SKM-1 (cell line): ENCODE results near the gene ADAM12.
"Not testable (repeated sequence)": the region's sequence is repeated elsewhere in the genome, so short reads cannot be mapped to it uniquely, and the experiment has no call there.

ENCODE experiments used
- DNase-seq: peaks from one replicate; lab custom pipeline; 2025; ENCODE audit not compliant: unreplicated experiment; lab: John Stamatoyannopoulos, UW

The ADAM12 gene

GRCh38 chr10:126374435-126374834 is 13.8 kb downstream of the ADAM12 start:
- no peak for DNase-seq

GRCh38 chr10:126373972-126374371 is 14.3 kb downstream of the ADAM12 start:
- no peak for DNase-seq

GRCh38 chr10:126373147-126373546 is 15.1 kb downstream of the ADAM12 start:
- DNase-seq, result no peak

GRCh38 chr10:126372396-126372795 is 15.9 kb downstream of the ADAM12 start:
- DNase-seq, result no peak

GRCh38 chr10:126369125-126369710 is 19.1 kb downstream of the ADAM12 start:
- no peak for DNase-seq

- DNase-seq, result no peak
Observed at GRCh38 chr10:126357169-126357568, 31.1 kb downstream of the ADAM12 start.

GRCh38 chr10:126353666-126354065 is 34.6 kb downstream of the ADAM12 start:
- DNase-seq, result no peak

- no peak for DNase-seq
Observed at GRCh38 chr10:126352453-126352852, 35.8 kb downstream of the ADAM12 start.

GRCh38 chr10:126351021-126351420 is 37.3 kb downstream of the ADAM12 start:
- DNase-seq, result no peak

GRCh38 chr10:126350216-126350992 is 37.9 kb downstream of the ADAM12 start:
- no peak for DNase-seq

GRCh38 chr10:126349676-126350075 is 38.6 kb downstream of the ADAM12 start:
- DNase-seq, result no peak

- DNase-seq, result no peak
Observed at GRCh38 chr10:126349101-126349500, 39.2 kb downstream of the ADAM12 start.

- not testable (repeated sequence) for DNase-seq
Observed at GRCh38 chr10:126343496-126343895, 44.8 kb downstream of the ADAM12 start.

GRCh38 chr10:126342680-126343079 is 45.6 kb downstream of the ADAM12 start:
- DNase-seq, result no peak

GRCh38 chr10:126341491-126341890 is 46.8 kb downstream of the ADAM12 start:
- DNase-seq, result no peak

- DNase-seq, result no peak
Observed at GRCh38 chr10:126337251-126337810, 50.9 kb downstream of the ADAM12 start.

GRCh38 chr10:126336801-126337200 is 51.5 kb downstream of the ADAM12 start:
- no peak for DNase-seq

GRCh38 chr10:126334272-126334671 is 54.0 kb downstream of the ADAM12 start:
- DNase-seq, result no peak

- DNase-seq, result no peak
Observed at GRCh38 chr10:126332576-126332975, 55.7 kb downstream of the ADAM12 start.

GRCh38 chr10:126331101-126331500 is 57.2 kb downstream of the ADAM12 start:
- no peak for DNase-seq

GRCh38 chr10:126324826-126325225 is 63.5 kb downstream of the ADAM12 start:
- DNase-seq, result no peak

- no peak for DNase-seq
Observed at GRCh38 chr10:126321440-126321839, 66.8 kb downstream of the ADAM12 start.
